H9 (cell line): Measurements from ENCODE around the gene ABCA4. TPM values are rescaled to one million over a fixed set of nuclear protein-coding genes. Genes with fewer than 3 reads are reported as not detected.

ENCODE experiments used
- DNase-seq: peaks from one replicate; pipeline ENCODE4 v3.0.0-alpha.2; 2017
- H2AFZ ChIP-seq: one replicate; pipeline ENCODE4 v1.6.1; 2013; ENCODE audit warnings: mild to moderate bottlenecking, low read length, control low read depth, moderate library complexity
- H2AK5ac ChIP-seq: 2 replicates; pipeline ENCODE4 v1.6.1; 2013; ENCODE audit warnings: low read length, control low read depth, mixed read lengths; ENCODE audit not compliant: insufficient read length
- H2BK120ac ChIP-seq: one replicate; pipeline ENCODE4 v1.6.1; 2013; ENCODE audit warnings: low read depth, mild to moderate bottlenecking, low read length, control low read depth, inconsistent platforms; ENCODE audit not compliant: poor library complexity, severe bottlenecking
- H2BK12ac ChIP-seq: 2 replicates; pipeline ENCODE4 v1.6.1; 2013; ENCODE audit warnings: low read length, control low read depth, mixed read lengths, low read depth; ENCODE audit not compliant: insufficient read length
- H2BK15ac ChIP-seq: 2 replicates; pipeline ENCODE4 v1.6.1; 2013; ENCODE audit warnings: low read depth, low read length, control low read depth
- H2BK20ac ChIP-seq: one replicate; pipeline ENCODE4 v1.6.1; 2013; ENCODE audit warnings: low read depth, mild to moderate bottlenecking, low read length, control low read depth, inconsistent platforms; ENCODE audit not compliant: poor library complexity, severe bottlenecking
- H2BK5ac ChIP-seq: 2 replicates; pipeline ENCODE4 v1.6.1; 2013; ENCODE audit warnings: low read length, control low read depth, mixed read lengths; ENCODE audit not compliant: insufficient read length
- H3K14ac ChIP-seq: 2 replicates; pipeline ENCODE4 v1.6.1; 2013; ENCODE audit warnings: low read length, control low read depth; ENCODE audit not compliant: insufficient read depth
- H3K18ac ChIP-seq: 2 replicates; pipeline ENCODE4 v1.6.1; 2013; ENCODE audit warnings: low read depth, mild to moderate bottlenecking, mixed read lengths, low read length, control low read depth; ENCODE audit not compliant: insufficient read length
- H3K23ac ChIP-seq: 2 replicates; pipeline ENCODE4 v1.6.1; 2013; ENCODE audit warnings: low read length, control low read depth, mixed read lengths, low read depth; ENCODE audit not compliant: insufficient read length
- H3K23me2 ChIP-seq: 2 replicates; pipeline ENCODE4 v1.6.1; 2013; ENCODE audit warnings: low read depth, mild to moderate bottlenecking, mixed read lengths, low read length, control low read depth; ENCODE audit not compliant: insufficient read length, poor library complexity, severe bottlenecking
- H3K27ac ChIP-seq: 2 replicates; pipeline ENCODE4 v1.5.1; 2013; ENCODE audit warnings: low read length, control low read depth, mixed read lengths, low read depth; ENCODE audit not compliant: insufficient read length
- H3K27me3 ChIP-seq: 2 replicates; pipeline ENCODE4 v1.6.1; 2013; ENCODE audit warnings: low read length, control low read depth, inconsistent platforms; ENCODE audit not compliant: insufficient read depth
- H3K4ac ChIP-seq: 2 replicates; pipeline ENCODE4 v1.6.1; 2013; ENCODE audit warnings: low read depth, mild to moderate bottlenecking, control low read depth, inconsistent platforms, low read length, moderate library complexity
- H3K4me1 ChIP-seq: 2 replicates; pipeline ENCODE4 v1.6.1; 2013; ENCODE audit warnings: low read length, control low read depth, inconsistent platforms; ENCODE audit not compliant: insufficient read depth
- H3K4me2 ChIP-seq: 2 replicates; pipeline ENCODE4 v1.6.1; 2013; ENCODE audit warnings: low read length, control low read depth, mixed read lengths; ENCODE audit not compliant: insufficient read length, insufficient read depth
- H3K56ac ChIP-seq: 2 replicates; pipeline ENCODE4 v1.6.1; 2013; ENCODE audit warnings: low read depth, mild to moderate bottlenecking, mixed read lengths, low read length, control low read depth; ENCODE audit not compliant: insufficient read length
- H3K79me1 ChIP-seq: 2 replicates; pipeline ENCODE4 v1.6.1; 2013; ENCODE audit warnings: low read depth, mild to moderate bottlenecking, moderate library complexity, low read length, control low read depth, inconsistent platforms; ENCODE audit not compliant: insufficient read depth, poor library complexity, severe bottlenecking
- H3K79me2 ChIP-seq: 2 replicates; pipeline ENCODE4 v1.6.1; 2013; ENCODE audit warnings: low read length, control low read depth, inconsistent platforms; ENCODE audit not compliant: insufficient read depth
- H3K9ac ChIP-seq: 2 replicates; pipeline ENCODE4 v1.6.1; 2013; ENCODE audit warnings: low read length, control low read depth, mixed read lengths; ENCODE audit not compliant: insufficient read length; ENCODE audit errors: extremely low read depth
- H3K9me3 ChIP-seq: one replicate; pipeline ENCODE4 v1.6.1; 2013; ENCODE audit warnings: low read depth, low read length, inconsistent platforms; ENCODE audit not compliant: control insufficient read depth
- H3T11ph ChIP-seq: one replicate; pipeline ENCODE4 v1.6.1; 2013; ENCODE audit warnings: mild to moderate bottlenecking, low read length, control low read depth, inconsistent platforms
- H4K20me1 ChIP-seq: one replicate; pipeline ENCODE4 v1.6.1; 2013; ENCODE audit not compliant: control insufficient read depth, insufficient read length, insufficient read depth
- H4K5ac ChIP-seq: 2 replicates; pipeline ENCODE4 v1.6.1; 2013; ENCODE audit warnings: low read depth, mild to moderate bottlenecking, mixed read lengths, low read length, control low read depth; ENCODE audit not compliant: insufficient read length
- H4K8ac ChIP-seq: replicated peaks from 2 replicates; pipeline ENCODE4 v1.6.1; 2013; ENCODE audit warnings: low read length, control low read depth, mixed read lengths, low read depth; ENCODE audit not compliant: insufficient read length
- H4K91ac ChIP-seq: 2 replicates; pipeline ENCODE4 v1.6.1; 2013; ENCODE audit warnings: low read depth, mild to moderate bottlenecking, moderate library complexity, mixed read lengths, low read length, control low read depth; ENCODE audit not compliant: insufficient read length
- H3K27ac Mint-ChIP-seq, 3 experiments: 2 replicates in 2 of 3; 3 replicates in 1 of 3; pipeline ENCODE4 v1.8.0; 2020 to 2021; ENCODE audit warnings: mixed read lengths in 3 of 3, mild to moderate bottlenecking in 1 of 3, moderate library complexity in 1 of 3
- H3K27me3 Mint-ChIP-seq: 2 replicates; pipeline ENCODE4 v1.8.0; 2021; ENCODE audit warnings: low read depth, mild to moderate bottlenecking, moderate library complexity, mixed read lengths
- H3K36me3 Mint-ChIP-seq, 3 experiments: 2 replicates in 2 of 3; 3 replicates in 1 of 3; pipeline ENCODE4 v1.8.0; 2020 to 2021; ENCODE audit warnings: low read depth in 3 of 3, mixed read lengths in 3 of 3; ENCODE audit not compliant: insufficient read depth in 1 of 3
- H3K4me1 Mint-ChIP-seq, 2 experiments: 2 replicates each; pipeline ENCODE4 v1.8.0; 2020; ENCODE audit warnings: mixed read lengths in 2 of 2
- H3K4me3 Mint-ChIP-seq, 2 experiments: 2 replicates in 1 of 2; 3 replicates in 1 of 2; pipeline ENCODE4 v1.8.0; 2020 to 2021; ENCODE audit warnings: mild to moderate bottlenecking in 2 of 2, mixed read lengths in 2 of 2, moderate library complexity in 1 of 2
- H3K9me3 Mint-ChIP-seq, 2 experiments: 2 replicates in 1 of 2; 3 replicates in 1 of 2; pipeline ENCODE4 v1.8.0; 2020; ENCODE audit warnings: mild to moderate bottlenecking in 2 of 2, mixed read lengths in 2 of 2, moderate library complexity in 1 of 2
- CTCF ChIP-seq: fragments of 200-600 bp; sonication (generic); conservative IDR thresholded peaks from 3 replicates; pipeline ENCODE4 v1.8.0; 2021; ENCODE audit warnings: antibody characterized with exemption, mild to moderate bottlenecking
- WGBS: extraction: QIAGEN DNeasy Blood & Tissue Kit; methylation state at CpG from one replicate; pipeline ENCODE4 v1.1.7; 2013; ENCODE audit warnings: missing lambda C conversion rate, low lambda C conversion rate, mixed read lengths; ENCODE audit not compliant: insufficient read length; ENCODE audit errors: extremely low coverage; 5-methylcytosine and 5-hydroxymethylcytosine counted together
- total RNA-seq: library from RNA; stranded (reverse); gene quantifications from 2 replicates; pipeline ENCODE4 v1.2.1, GENCODE V29; 2021

The ABCA4 gene
- total RNA-seq, 1 experiment from 2014 or later, result not detected

DNA sequence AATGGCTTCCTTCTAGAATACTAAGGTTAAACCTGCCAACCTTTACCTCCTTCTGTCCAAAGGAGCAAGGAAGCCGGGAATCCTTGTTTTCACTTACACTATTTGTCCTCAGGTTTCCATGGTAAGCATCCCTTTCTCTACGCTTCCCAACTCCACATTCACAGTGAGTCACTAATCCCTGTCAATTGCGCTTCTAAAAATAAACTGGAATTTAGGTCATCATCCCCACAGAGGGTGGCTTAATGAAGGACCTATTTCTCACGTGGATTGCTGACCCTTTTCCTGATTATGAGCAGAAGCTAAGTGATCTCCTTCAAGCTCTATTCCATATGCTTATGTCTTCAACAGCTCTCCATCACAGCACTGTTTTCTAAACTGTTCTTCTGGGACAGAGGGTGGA lies 39.9 kb upstream of the ABCA4 start:
- H3K9me3 Mint-ChIP-seq, result no peaks in the 10 kb centered on the region; a peak in 1 of 5 replicates
- no peak overlapping the region for H3K4ac ChIP-seq

More for the DNA sequence above, 39.9 kb upstream of the ABCA4 start:
- Histone ChIP-seq H3K23ac (no peak overlapping the region), H3T11ph (no peak overlapping the region), H4K5ac (no peak overlapping the region), H3K27ac (no peak overlapping the region), H3K56ac (no peak overlapping the region), H3K27me3 (no peaks in the 10 kb centered on the region), H3K4me1 (no peaks in the 10 kb centered on the region), H2BK120ac (no peak overlapping the region), H3K14ac (no peak overlapping the region), H3K23me2 (no peaks in the 10 kb centered on the region), H2BK12ac (no peak overlapping the region), H3K79me2 (no peaks in the 10 kb centered on the region), H2BK5ac (no peak overlapping the region), H3K4me2 (no peak overlapping the region), H3K9me3 (no peaks in the 10 kb centered on the region), H2BK15ac (no peak overlapping the region), H4K20me1 (no peaks in the 10 kb centered on the region), H3K79me1 (no peaks in the 10 kb centered on the region), H2AFZ (no peak overlapping the region), H3K9ac (no peak overlapping the region), H2AK5ac (no peak overlapping the region), H4K91ac (no peak overlapping the region), H2BK20ac (no peak overlapping the region), H3K18ac (no peak overlapping the region), H4K8ac (no peak overlapping the region)
- no peaks in the 10 kb centered on the region; the same call in 1 of the 2 replicates for H3K27me3 Mint-ChIP-seq
- no peak overlapping the region for H3K4me3 Mint-ChIP-seq
- TF ChIP-seq CTCF, result no peak
- H3K27ac Mint-ChIP-seq, result no peak overlapping the region
- no CpG with 5 or more reads among the region's 4 CpGs for WGBS
- H3K36me3 Mint-ChIP-seq, result no peaks in the 10 kb centered on the region
- no peak for DNase-seq
- H3K4me1 Mint-ChIP-seq, result peaks cover 3 to 5% of the 10 kb centered on the region in 2 experiments; a peak in 2 of 4 replicates
